ENCODE data around the gene GDF9. TPM values are rescaled to one million over a fixed set of nuclear protein-coding genes. Genes with fewer than 3 reads are reported as not detected.

Gene GDF9
- total RNA-seq, 3 donors from 2014 or later (not counting 1 experiment from before 2014, with no cell fraction given): 0.53 to 0.78 (median 0.57) TPM

DNA sequence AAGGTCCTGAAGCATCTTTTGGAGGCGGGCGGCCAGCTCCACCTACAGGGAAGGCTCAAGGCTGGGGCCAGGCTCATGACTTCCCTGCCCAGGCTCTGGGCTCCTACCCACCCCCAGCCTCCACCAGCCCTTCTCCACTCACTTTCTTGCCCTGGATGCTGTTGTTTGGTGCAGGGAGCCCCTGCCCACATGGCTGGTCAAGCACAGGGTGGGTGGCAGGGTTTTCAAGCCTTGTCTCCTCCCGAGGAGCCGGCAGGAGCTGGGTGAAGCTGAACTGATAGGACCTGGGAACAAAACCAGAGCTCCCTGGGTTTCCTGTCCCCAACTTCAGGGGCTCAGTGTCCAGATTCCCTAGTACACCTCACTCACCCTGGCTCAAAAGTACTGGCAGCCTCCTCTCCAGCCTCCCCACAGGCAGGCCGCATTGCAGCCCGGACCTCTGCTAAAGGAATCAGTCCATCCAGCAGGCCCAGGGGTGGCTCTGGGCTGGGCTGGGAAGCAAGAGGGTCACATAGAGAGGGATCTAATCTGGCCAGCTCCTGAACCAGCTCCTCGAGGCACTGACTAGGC, 42.7 kb downstream of the GDF9 start:
- Histone ChIP-seq H3K36me3 (ENCODE audit: control insufficient read depth, insufficient read depth, low read length) (no peaks in the 10 kb centered on the region), H3K4me3 (ENCODE audit: low read length) (no peak overlapping the region), H3K4me1 (ENCODE audit: control insufficient read depth, insufficient read depth, low read length) (peaks cover 17% of the 10 kb centered on the region), H3K27ac (ENCODE audit: low read length) (no peak overlapping the region), H3K9me3 (ENCODE audit: control insufficient read depth, insufficient read depth, low read length) (no peaks in the 10 kb centered on the region), H3K27me3 (ENCODE audit: control insufficient read depth, insufficient read depth, low read length) (peaks cover 47% of the 10 kb centered on the region)
- ATAC-seq (no peak), DNase-seq (no peak)
- Mint-ChIP-seq H3K27ac (no peak overlapping the region), H3K4me1 (peaks cover 10 to 11% of the 10 kb centered on the region in 2 donors), H3K4me3 (no peak overlapping the region), H3K27me3 (ENCODE audit: low read depth in 2 of 2) (peaks cover 38 to 64% of the 10 kb centered on the region in 2 donors), H3K9me3 (no peaks in the 10 kb centered on the region), H3K36me3 (no peaks in the 10 kb centered on the region)
- TF ChIP-seq, protein P1, sequence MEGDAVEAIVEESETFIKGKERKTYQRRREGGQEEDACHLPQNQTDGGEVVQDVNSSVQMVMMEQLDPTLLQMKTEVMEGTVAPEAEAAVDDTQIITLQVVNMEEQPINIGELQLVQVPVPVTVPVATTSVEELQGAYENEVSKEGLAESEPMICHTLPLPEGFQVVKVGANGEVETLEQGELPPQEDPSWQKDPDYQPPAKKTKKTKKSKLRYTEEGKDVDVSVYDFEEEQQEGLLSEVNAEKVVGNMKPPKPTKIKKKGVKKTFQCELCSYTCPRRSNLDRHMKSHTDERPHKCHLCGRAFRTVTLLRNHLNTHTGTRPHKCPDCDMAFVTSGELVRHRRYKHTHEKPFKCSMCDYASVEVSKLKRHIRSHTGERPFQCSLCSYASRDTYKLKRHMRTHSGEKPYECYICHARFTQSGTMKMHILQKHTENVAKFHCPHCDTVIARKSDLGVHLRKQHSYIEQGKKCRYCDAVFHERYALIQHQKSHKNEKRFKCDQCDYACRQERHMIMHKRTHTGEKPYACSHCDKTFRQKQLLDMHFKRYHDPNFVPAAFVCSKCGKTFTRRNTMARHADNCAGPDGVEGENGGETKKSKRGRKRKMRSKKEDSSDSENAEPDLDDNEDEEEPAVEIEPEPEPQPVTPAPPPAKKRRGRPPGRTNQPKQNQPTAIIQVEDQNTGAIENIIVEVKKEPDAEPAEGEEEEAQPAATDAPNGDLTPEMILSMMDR (IDR thresholded peaks at IDR 0.05): no peak
- intact Hi-C loops (cut with micrococcal nuclease): loop anchor here (5.0 kb wide), 2 partner anchors 296 to 321 kb away; no protein-coding TSS in a partner anchor
- 88% methylated on average over 7 of the region's 7 CpGs for WGBS (ENCODE audit: insufficient coverage)

DNA sequence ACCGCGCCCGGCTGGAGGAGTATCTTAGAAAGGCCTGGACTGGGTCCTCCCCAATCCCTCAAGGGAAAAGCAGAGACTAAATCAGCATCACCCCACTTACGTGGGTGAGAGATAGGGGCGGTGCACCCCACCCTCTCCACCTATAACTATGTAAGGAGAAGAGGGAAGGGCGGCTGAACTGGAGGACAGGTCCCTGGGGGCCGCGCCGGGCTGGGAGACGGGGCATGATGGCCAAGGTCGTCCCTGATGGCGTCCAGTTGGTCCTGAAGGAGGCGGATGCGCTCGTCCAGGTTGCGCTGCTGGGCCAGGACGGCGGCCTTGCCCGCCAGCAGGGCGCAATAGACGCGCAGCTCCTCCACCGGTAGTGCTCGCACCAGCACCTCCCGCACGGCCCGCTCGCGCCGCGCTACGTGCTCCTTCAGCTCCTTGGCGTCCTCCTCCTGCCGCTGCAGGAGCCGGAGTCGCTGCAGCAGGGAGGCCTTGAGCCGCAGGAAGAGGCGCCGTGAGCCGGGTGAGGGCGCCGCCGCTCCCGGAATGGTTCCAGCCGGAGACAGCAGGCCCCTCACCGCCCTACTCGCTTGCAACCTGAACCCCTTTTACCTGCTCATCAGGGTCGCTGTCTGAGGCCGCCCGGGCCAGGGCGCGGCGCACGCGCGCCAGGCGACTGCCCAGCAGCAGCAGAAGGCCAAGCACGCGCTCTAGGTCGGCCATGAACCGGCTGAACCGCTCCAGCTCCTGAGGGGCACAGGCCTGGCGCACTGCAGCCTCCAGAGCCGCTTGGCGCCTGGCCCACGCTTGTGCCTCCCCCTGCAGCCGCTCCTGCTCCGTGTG, 43.4 kb downstream of the GDF9 start:
- H3K9me3 Mint-ChIP-seq: no peaks in the 10 kb centered on the region
- intact Hi-C loops (cut with micrococcal nuclease): loop anchor here (5.0 kb wide), 2 partner anchors 296 to 321 kb away; no protein-coding TSS in a partner anchor
- 26% methylated on average over 66 of the region's 68 CpGs for WGBS (ENCODE audit: insufficient coverage)
- TF ChIP-seq, protein P1 (IDR thresholded peaks at IDR 0.05): no peak
- H3K4me3 Mint-ChIP-seq: no peak overlapping the region
- H3K27me3 Mint-ChIP-seq (ENCODE audit: low read depth in 2 of 2): peaks cover 44 to 63% of the 10 kb centered on the region in 2 donors
- peaks cover 10 to 11% of the 10 kb centered on the region in 2 donors for H3K4me1 Mint-ChIP-seq
- H3K4me1 ChIP-seq (ENCODE audit: control insufficient read depth, insufficient read depth, low read length): peaks cover 17% of the 10 kb centered on the region
- H3K27me3 ChIP-seq (ENCODE audit: control insufficient read depth, insufficient read depth, low read length): peaks cover 44% of the 10 kb centered on the region
- no peaks in the 10 kb centered on the region for H3K9me3 ChIP-seq (ENCODE audit: control insufficient read depth, insufficient read depth, low read length)
- DNase-seq (peak in 1 of 2 donors; percentile 24), ATAC-seq (no peak)
- H3K27ac Mint-ChIP-seq: no peak overlapping the region
- H3K36me3 ChIP-seq (ENCODE audit: control insufficient read depth, insufficient read depth, low read length): no peaks in the 10 kb centered on the region
- no peak overlapping the region for H3K27ac ChIP-seq (ENCODE audit: low read length)
- H3K36me3 Mint-ChIP-seq: no peaks in the 10 kb centered on the region
- H3K4me3 ChIP-seq (ENCODE audit: low read length): no peak overlapping the region

DNA sequence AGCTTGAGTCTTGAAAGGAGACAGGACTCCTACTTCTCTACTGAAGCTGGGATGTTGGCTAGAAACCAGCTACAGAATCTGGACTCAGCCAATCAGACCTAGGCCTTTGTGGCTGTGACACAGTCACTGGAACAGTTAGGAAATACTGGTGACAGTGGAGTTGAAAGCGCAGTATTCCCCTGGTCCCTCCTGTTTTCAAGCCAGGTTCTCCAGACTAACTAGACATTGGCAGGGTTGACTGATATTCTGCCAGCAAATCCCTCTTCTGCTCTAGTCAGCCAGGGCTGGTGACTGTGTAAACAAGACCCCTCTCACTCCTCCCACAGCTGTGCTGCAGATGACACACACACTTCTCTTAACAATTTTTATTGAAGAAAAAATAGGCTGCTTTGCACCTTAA, 44.5 kb downstream of the GDF9 start:
- TF ChIP-seq, protein P1 (IDR thresholded peaks at IDR 0.05): no peak
- WGBS (ENCODE audit: insufficient coverage): 100% methylated on average over 1 of the region's 1 CpG
- Mint-ChIP-seq H3K27ac (no peak overlapping the region), H3K9me3 (no peaks in the 10 kb centered on the region), H3K36me3 (no peaks in the 10 kb centered on the region), H3K4me3 (no peak overlapping the region), H3K4me1 (peaks cover 10 to 11% of the 10 kb centered on the region in 2 donors), H3K27me3 (ENCODE audit: low read depth in 2 of 2) (peaks cover 44 to 57% of the 10 kb centered on the region in 2 donors)
- H3K9me3 ChIP-seq (ENCODE audit: control insufficient read depth, insufficient read depth, low read length): no peaks in the 10 kb centered on the region
- intact Hi-C loops (cut with micrococcal nuclease): loop anchor here (2.0 to 5.0 kb wide), 3 partner anchors 294 to 549 kb away; no protein-coding TSS in a partner anchor
- peaks cover 44% of the 10 kb centered on the region for H3K27me3 ChIP-seq (ENCODE audit: control insufficient read depth, insufficient read depth, low read length)
- peaks cover 17% of the 10 kb centered on the region for H3K4me1 ChIP-seq (ENCODE audit: control insufficient read depth, insufficient read depth, low read length)
- H3K4me3 ChIP-seq (ENCODE audit: low read length): no peak overlapping the region
- H3K27ac ChIP-seq (ENCODE audit: low read length): no peak overlapping the region
- ATAC-seq: no peak
- H3K36me3 ChIP-seq (ENCODE audit: control insufficient read depth, insufficient read depth, low read length): no peaks in the 10 kb centered on the region
- no peak for DNase-seq
